Stimulated activated CD4-positive, alpha-beta T cell treated with anti-CD3 and anti-CD28 coated beads, Interleukin-4, amount 100 ng/mL, for 1 hour (primary cell): ENCODE data around the gene TRIM67.

Experiments
- DNase-seq: peaks from one replicate; pipeline ENCODE4 v3.0.0-alpha.2; 2020

TRIM67 gene

GRCh38 chr1:231236938-231237337 lies 75.1 kb downstream of the TRIM67 start:
- no peak for DNase-seq

- no peak for DNase-seq
Observed at GRCh38 chr1:231238298-231238697, 76.4 kb downstream of the TRIM67 start.

- peak; percentile 4 for DNase-seq
Observed at GRCh38 chr1:231240531-231240882, 78.6 kb downstream of the TRIM67 start.

- peak; percentile 91 for DNase-seq
Observed at GRCh38 chr1:231240883-231241735, 79.3 kb downstream of the TRIM67 start, which contains the start of gene GNPAT. Gene GNPAT, plus strand, starts transcription at chr1:231241212. Its CDS starts 167 bp downstream, at chr1:231241379.

- DNase-seq, result no peak
Observed at GRCh38 chr1:231241750-231242149, 79.9 kb downstream of the TRIM67 start.

GRCh38 chr1:231242516-231243198 lies 80.8 kb downstream of the TRIM67 start:
- DNase-seq, result no peak

GRCh38 chr1:231248778-231249177 lies 86.9 kb downstream of the TRIM67 start:
- DNase-seq, result no peak

GRCh38 chr1:231252336-231252735 lies 90.5 kb downstream of the TRIM67 start:
- DNase-seq, result no peak

- DNase-seq, result no peak
Observed at GRCh38 chr1:231260351-231260750, 98.5 kb downstream of the TRIM67 start.

GRCh38 chr1:231264642-231265041 lies 102.8 kb downstream of the TRIM67 start:
- no peak for DNase-seq

- DNase-seq, result no peak
Observed at GRCh38 chr1:231265379-231265778, 103.5 kb downstream of the TRIM67 start.

- DNase-seq, result no peak
Observed at GRCh38 chr1:231266811-231267322, 105.0 kb downstream of the TRIM67 start.
